Measurements from ENCODE around the gene CEBPG.

CEBPG gene

GRCh38 chr19:33389421-33390100, 16.1 kb downstream of the CEBPG start:
- peaks cover 9% of the 10 kb centered on the region for H3K36me3 ChIP-seq (ENCODE audit: insufficient read depth, low read length)
- H3F3A ChIP-seq (ENCODE audit: low read depth) = no peaks in the 10 kb centered on the region
- TF ChIP-seq EZH2phosphoT487 (IDR thresholded peaks at IDR 0.05; ENCODE audit: borderline replicate concordance) (no peak), CTCF (conservative IDR thresholded peaks at IDR 0.05; ENCODE audit: low read length) (no peak)
- H3K4me3 ChIP-seq (ENCODE audit: low read length, poor library complexity, severe bottlenecking) = no peak overlapping the region
- no peak overlapping the region for H3K4me2 ChIP-seq (ENCODE audit: low read depth, low read length, poor library complexity, severe bottlenecking)
- no peak overlapping the region for H3K9ac ChIP-seq (ENCODE audit: low read depth, low read length, poor library complexity, severe bottlenecking)
- no peaks in the 10 kb centered on the region for H3K4me1 ChIP-seq (ENCODE audit: insufficient read depth, low read length, poor library complexity, severe bottlenecking)
- peaks cover 27% of the 10 kb centered on the region for H3K79me2 ChIP-seq (ENCODE audit: insufficient read depth, low read length)
- no peaks in the 10 kb centered on the region for H4K20me1 ChIP-seq (ENCODE audit: insufficient read depth, low read length, poor library complexity, severe bottlenecking)
- H2AFZ ChIP-seq (ENCODE audit: low read length) = no peak overlapping the region
- H3K9me2 ChIP-seq (replicated peaks; ENCODE audit: low read depth, low read length) = no peaks in the 10 kb centered on the region
- H3K27me3 ChIP-seq (ENCODE audit: insufficient read depth, low read length, poor library complexity, severe bottlenecking) = no peaks in the 10 kb centered on the region
- no peaks in the 10 kb centered on the region for H3K9me3 ChIP-seq (ENCODE audit: insufficient read depth, low read depth, low read length)

GRCh38 chr19:33390101-33390907, 16.8 kb downstream of the CEBPG start:
- Histone ChIP-seq H3K9ac (ENCODE audit: low read depth, low read length, poor library complexity, severe bottlenecking) (no peak overlapping the region), H3K36me3 (ENCODE audit: insufficient read depth, low read length) (peaks cover 9% of the 10 kb centered on the region), H3K9me3 (ENCODE audit: insufficient read depth, low read depth, low read length) (no peaks in the 10 kb centered on the region), H3K4me3 (ENCODE audit: low read length, poor library complexity, severe bottlenecking) (no peak overlapping the region), H3K27me3 (ENCODE audit: insufficient read depth, low read length, poor library complexity, severe bottlenecking) (no peaks in the 10 kb centered on the region), H3F3A (ENCODE audit: low read depth) (no peaks in the 10 kb centered on the region), H3K79me2 (ENCODE audit: insufficient read depth, low read length) (peaks cover 20% of the 10 kb centered on the region), H3K4me2 (ENCODE audit: low read depth, low read length, poor library complexity, severe bottlenecking) (no peak overlapping the region), H3K4me1 (ENCODE audit: insufficient read depth, low read length, poor library complexity, severe bottlenecking) (no peaks in the 10 kb centered on the region), H4K20me1 (ENCODE audit: insufficient read depth, low read length, poor library complexity, severe bottlenecking) (no peaks in the 10 kb centered on the region), H3K9me2 (replicated peaks; ENCODE audit: low read depth, low read length) (no peaks in the 10 kb centered on the region), H2AFZ (ENCODE audit: low read length) (no peak overlapping the region)
- TF ChIP-seq CTCF (conservative IDR thresholded peaks at IDR 0.05; ENCODE audit: low read length) (no peak), EZH2phosphoT487 (IDR thresholded peaks at IDR 0.05; ENCODE audit: borderline replicate concordance) (no peak)

- H3K9ac ChIP-seq (ENCODE audit: low read depth, low read length, poor library complexity, severe bottlenecking) = no peak overlapping the region
- TF ChIP-seq EZH2phosphoT487 (IDR thresholded peaks at IDR 0.05; ENCODE audit: borderline replicate concordance) (no peak), CTCF (conservative IDR thresholded peaks at IDR 0.05; ENCODE audit: low read length) (no peak)
- no peaks in the 10 kb centered on the region for H3K9me2 ChIP-seq (replicated peaks; ENCODE audit: low read depth, low read length)
- no peaks in the 10 kb centered on the region for H3F3A ChIP-seq (ENCODE audit: low read depth)
- peaks cover 12% of the 10 kb centered on the region; the same call in 1 of the 2 replicates for H3K79me2 ChIP-seq (ENCODE audit: insufficient read depth, low read length)
- no peaks in the 10 kb centered on the region for H3K27me3 ChIP-seq (ENCODE audit: insufficient read depth, low read length, poor library complexity, severe bottlenecking)
- no peaks in the 10 kb centered on the region for H3K4me1 ChIP-seq (ENCODE audit: insufficient read depth, low read length, poor library complexity, severe bottlenecking)
- no peak overlapping the region for H3K4me2 ChIP-seq (ENCODE audit: low read depth, low read length, poor library complexity, severe bottlenecking)
- no peaks in the 10 kb centered on the region for H3K9me3 ChIP-seq (ENCODE audit: insufficient read depth, low read depth, low read length)
- no peak overlapping the region for H2AFZ ChIP-seq (ENCODE audit: low read length)
- H3K4me3 ChIP-seq (ENCODE audit: low read length, poor library complexity, severe bottlenecking) = no peak overlapping the region
- H4K20me1 ChIP-seq (ENCODE audit: insufficient read depth, low read length, poor library complexity, severe bottlenecking) = no peaks in the 10 kb centered on the region
- H3K36me3 ChIP-seq (ENCODE audit: insufficient read depth, low read length) = peaks cover 9% of the 10 kb centered on the region
Observed at GRCh38 chr19:33390908-33391630, 17.6 kb downstream of the CEBPG start.

All from Loucy (cell line).